C4-2B (cell line): Measurements from ENCODE around the gene CELA2A.
"Not testable (repeated sequence)": the region's sequence is repeated elsewhere in the genome, so short reads cannot be mapped to it uniquely, and the experiment has no call there.

Source experiments
- H3K27ac ChIP-seq: fragments of 450-650 bp; 2 replicates; pipeline ENCODE4 v1.5.1; 2017
- CTCF ChIP-seq: fragments of 450-650 bp; conservative IDR thresholded peaks from 2 replicates; pipeline ENCODE4 v1.5.1; 2017; ENCODE audit warnings: mild to moderate bottlenecking
- ZFX ChIP-seq: fragments of 450-650 bp; IDR thresholded peaks from 2 replicates; pipeline ENCODE4 v1.6.1; 2017

The CELA2A gene

GRCh38 chr1:15509586-15509985 lies 53.1 kb downstream of the CELA2A start:
- no peak for TF ChIP-seq CTCF
- TF ChIP-seq ZFX, result no peak
- no peak overlapping the region for H3K27ac ChIP-seq

- H3K27ac ChIP-seq, result no peak overlapping the region
- no peak for TF ChIP-seq CTCF
- no peak for TF ChIP-seq ZFX
These were observed 54.3 kb downstream of the CELA2A start for GRCh38 chr1:15510611-15511405.

GRCh38 chr1:15513192-15513591 lies 56.7 kb downstream of the CELA2A start:
- TF ChIP-seq CTCF (no peak), ZFX (no peak)
- H3K27ac ChIP-seq, result no peak overlapping the region

- H3K27ac ChIP-seq, result no peak overlapping the region
- TF ChIP-seq CTCF (no peak), ZFX (no peak)
These were observed 57.4 kb downstream of the CELA2A start for GRCh38 chr1:15513919-15514318.

GRCh38 chr1:15514557-15514956 lies 58.0 kb downstream of the CELA2A start:
- not testable (repeated sequence) for H3K27ac ChIP-seq

- H3K27ac ChIP-seq, result no peak overlapping the region
- TF ChIP-seq ZFX, result no peak
- no peak for TF ChIP-seq CTCF
These were observed 58.6 kb downstream of the CELA2A start for GRCh38 chr1:15515022-15515663.

GRCh38 chr1:15519625-15520024 lies 63.1 kb downstream of the CELA2A start:
- no peak overlapping the region for H3K27ac ChIP-seq
- TF ChIP-seq CTCF (no peak), ZFX (no peak)

- H3K27ac ChIP-seq, result not testable (repeated sequence)
These were observed 64.8 kb downstream of the CELA2A start for GRCh38 chr1:15521206-15521906.
